ENCODE measurements around the gene ZNF195.
"Not testable (repeated sequence)": the region's sequence is repeated elsewhere in the genome, so short reads cannot be mapped to it uniquely, and the experiment has no call there.

Gene ZNF195

GRCh38 chr11:3412837-3413236 is 33.9 kb upstream of the ZNF195 start:
- TF ChIP-seq CTCF (conservative IDR thresholded peaks at IDR 0.05; ENCODE audit: low read length) = no peak
- H3K4me3 ChIP-seq (ENCODE audit: low read length) = no peak overlapping the region

DNA sequence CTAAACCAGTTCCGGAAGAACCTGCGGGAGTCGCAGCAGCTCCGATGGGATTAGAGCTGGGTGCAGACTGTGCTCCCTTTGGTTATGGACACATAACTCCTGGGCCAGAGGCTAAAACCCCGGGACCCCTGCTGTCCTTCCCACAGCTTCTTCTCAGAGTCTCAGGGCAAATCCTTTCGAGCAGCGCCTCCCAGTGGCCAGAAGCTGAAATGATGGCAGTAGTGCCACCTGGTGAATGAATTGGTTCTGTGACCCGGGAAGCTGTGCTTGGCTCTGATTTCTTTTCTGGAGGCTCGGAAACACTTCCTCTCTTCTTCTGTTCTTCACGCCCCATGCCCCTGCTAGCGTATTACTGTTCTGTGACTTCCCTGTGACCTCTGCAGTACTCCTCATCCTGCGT is 29.8 kb upstream of the ZNF195 start:
- H3K4me3 ChIP-seq (ENCODE audit: low read length) = not testable (repeated sequence)
- DNase-seq (ENCODE audit: low read depth) = peak; percentile 44
- TF ChIP-seq CTCF (conservative IDR thresholded peaks at IDR 0.05; ENCODE audit: low read length) = peak; percentile 74

More at GRCh38 chr11:3412837-3413236, 33.9 kb upstream of the ZNF195 start:
- DNase-seq (ENCODE audit: low read depth) = no peak

DNA sequence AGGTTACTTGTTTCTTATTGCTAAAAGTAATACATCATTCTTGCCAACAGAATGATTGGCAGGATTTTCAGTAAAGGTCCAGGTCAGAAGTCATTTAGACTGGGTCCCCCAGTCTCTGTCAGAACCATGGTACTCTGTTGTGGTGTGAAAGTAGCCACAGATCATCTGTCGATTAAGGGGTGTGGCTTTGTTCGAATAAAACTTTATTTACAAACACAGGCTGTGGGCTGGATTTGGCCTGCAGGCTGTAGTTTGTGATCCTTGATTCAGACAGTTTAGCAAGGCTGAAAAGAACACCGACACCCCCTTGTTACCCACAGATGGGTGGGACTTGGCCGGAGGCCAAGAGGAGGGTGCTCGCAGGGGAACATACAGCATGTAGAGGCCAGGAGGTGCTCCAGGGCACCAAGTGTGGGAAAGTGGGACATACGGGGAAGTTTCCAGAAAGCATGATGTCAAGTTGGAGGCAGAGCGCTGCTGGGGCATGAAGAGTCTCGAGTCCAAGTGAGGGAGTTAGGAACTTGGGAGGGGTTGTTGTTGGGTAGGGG is 29.2 kb upstream of the ZNF195 start:
- DNase-seq (ENCODE audit: low read depth); H3K4me3 ChIP-seq (ENCODE audit: low read length): not testable (repeated sequence)

GRCh38 chr11:3406937-3407336 is 28.0 kb upstream of the ZNF195 start:
- not testable (repeated sequence) for H3K4me3 ChIP-seq (ENCODE audit: low read length); DNase-seq (ENCODE audit: low read depth)

GRCh38 chr11:3406223-3406875 is 27.4 kb upstream of the ZNF195 start:
- not testable (repeated sequence) for H3K4me3 ChIP-seq (ENCODE audit: low read length)

GRCh38 chr11:3404076-3404925 is 25.4 kb upstream of the ZNF195 start:
- DNase-seq (ENCODE audit: low read depth) = not testable (repeated sequence)

More at GRCh38 chr11:3406223-3406875, 27.4 kb upstream of the ZNF195 start:
- not testable (repeated sequence) for DNase-seq (ENCODE audit: low read depth)

GRCh38 chr11:3402861-3403250 is 23.9 kb upstream of the ZNF195 start:
- H3K4me3 ChIP-seq (ENCODE audit: low read length) = not testable (repeated sequence)

More at GRCh38 chr11:3404076-3404925, 25.4 kb upstream of the ZNF195 start:
- H3K4me3 ChIP-seq (ENCODE audit: low read length) = not testable (repeated sequence)

DNA sequence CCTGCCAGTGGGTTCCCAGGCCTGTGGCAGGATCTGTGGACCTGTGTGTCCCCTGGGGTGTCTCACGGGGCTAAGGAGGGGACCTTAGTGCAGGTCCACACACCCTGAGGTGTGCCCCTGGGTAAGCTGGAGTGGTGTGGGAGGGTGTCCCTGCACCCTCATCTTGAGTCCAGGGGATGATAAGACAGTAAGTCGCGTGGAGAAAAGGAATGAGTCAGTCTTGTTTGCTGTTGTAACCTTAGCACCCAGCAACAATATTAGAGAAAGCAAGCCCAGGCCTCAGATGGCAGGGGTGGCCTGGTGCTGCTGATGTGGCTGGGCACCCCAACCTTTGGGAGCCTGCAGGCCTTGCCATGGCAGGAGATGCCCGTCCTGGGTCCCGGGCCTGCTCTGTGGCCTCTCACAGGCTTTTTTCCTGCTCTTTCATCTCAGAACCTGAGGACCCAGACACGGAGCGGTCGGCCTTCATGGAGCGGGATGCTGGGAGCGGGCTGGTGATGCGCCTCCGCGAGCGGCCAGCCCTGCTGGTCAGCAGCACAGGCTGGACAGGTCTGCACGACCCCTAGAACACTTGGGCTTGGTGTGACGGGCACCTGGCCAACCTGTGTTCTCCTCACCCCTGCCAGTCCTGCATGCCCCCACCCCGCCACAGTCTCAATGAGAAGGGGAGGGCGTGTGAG is 23.4 kb upstream of the ZNF195 start:
- DNase-seq (ENCODE audit: low read depth); H3K4me3 ChIP-seq (ENCODE audit: low read length): not testable (repeated sequence)

More at GRCh38 chr11:3402861-3403250, 23.9 kb upstream of the ZNF195 start:
- DNase-seq (ENCODE audit: low read depth) = not testable (repeated sequence)

- not testable (repeated sequence) for DNase-seq (ENCODE audit: low read depth); H3K4me3 ChIP-seq (ENCODE audit: low read length)
Observed at GRCh38 chr11:3401052-3401451, 22.1 kb upstream of the ZNF195 start.

DNA sequence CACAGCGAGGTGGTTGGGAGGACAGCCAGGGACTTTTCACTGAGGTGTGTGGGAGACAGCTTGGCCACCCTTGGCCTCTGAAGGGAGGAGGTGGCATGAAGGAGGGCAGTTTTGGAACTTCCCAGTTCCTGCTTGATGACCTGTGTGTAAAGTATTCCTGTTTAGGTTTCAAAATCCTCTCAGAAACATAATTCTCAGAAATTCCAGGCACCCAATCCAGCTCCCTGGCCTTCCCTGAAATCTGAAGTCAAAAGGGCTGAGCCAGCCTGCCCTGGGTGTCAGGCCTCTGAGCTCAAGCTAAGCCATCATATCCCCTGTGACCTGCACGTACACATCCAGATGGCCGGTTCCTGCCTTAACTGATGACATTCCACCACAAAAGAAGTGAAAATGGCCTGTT is 19.6 kb upstream of the ZNF195 start:
- not testable (repeated sequence) for DNase-seq (ENCODE audit: low read depth); H3K4me3 ChIP-seq (ENCODE audit: low read length)

DNA sequence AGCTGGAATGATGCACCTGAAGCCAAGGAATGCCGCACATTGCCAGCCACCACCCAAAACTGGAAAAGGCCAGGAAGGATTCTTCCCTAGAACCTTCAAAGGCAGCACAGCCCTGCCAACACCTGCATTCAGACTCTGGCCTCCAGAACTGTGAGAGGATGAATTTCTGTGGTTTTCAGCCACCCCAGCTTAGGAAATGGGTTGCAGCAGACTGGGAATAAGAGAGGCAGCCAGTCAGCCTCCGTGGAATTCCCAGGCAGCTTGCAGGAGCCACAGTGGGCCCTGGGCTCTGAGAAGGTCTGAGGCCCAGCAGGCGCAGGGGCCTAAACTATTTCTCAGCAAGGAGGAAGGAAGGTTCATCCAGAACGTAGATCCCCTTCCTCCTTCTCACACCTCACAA is 19.2 kb upstream of the ZNF195 start:
- H3K4me3 ChIP-seq (ENCODE audit: low read length) = not testable (repeated sequence)
- DNase-seq (ENCODE audit: low read depth) = peak; percentile 45

GRCh38 chr11:3397210-3397609 is 18.3 kb upstream of the ZNF195 start:
- not testable (repeated sequence) for DNase-seq (ENCODE audit: low read depth); H3K4me3 ChIP-seq (ENCODE audit: low read length)

DNA sequence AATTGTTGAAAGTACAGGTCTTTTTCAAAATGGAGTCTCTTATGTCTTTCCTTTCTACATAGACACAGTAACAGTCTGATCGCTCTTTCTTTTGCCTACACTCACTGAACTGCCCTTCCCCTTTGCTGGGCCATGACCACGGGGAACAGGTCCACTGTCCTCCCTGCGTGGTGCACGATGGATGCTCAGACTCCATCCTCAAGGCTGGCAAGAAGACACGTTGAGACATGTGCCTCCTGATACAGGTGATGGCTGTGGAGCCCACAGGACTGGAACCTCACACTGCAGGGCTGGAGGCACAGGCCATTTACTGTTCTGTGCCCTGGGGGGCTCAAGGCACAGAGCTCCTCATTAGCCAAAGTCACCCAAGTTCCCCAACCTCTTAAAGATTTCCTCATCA is 16.5 kb upstream of the ZNF195 start:
- not testable (repeated sequence) for H3K4me3 ChIP-seq (ENCODE audit: low read length); DNase-seq (ENCODE audit: low read depth)

GRCh38 chr11:3394956-3395355 is 16.0 kb upstream of the ZNF195 start:
- not testable (repeated sequence) for H3K4me3 ChIP-seq (ENCODE audit: low read length); DNase-seq (ENCODE audit: low read depth)

- H3K4me3 ChIP-seq (ENCODE audit: low read length) = not testable (repeated sequence)
- peak; percentile 53 for DNase-seq (ENCODE audit: low read depth)
Observed at GRCh38 chr11:3393450-3393849, 14.5 kb upstream of the ZNF195 start.

Measured in AG10803 (cell line).